ENCODE data around the gene GDF9.

GRCh38 chr5:132816083-132816482 is 50.2 kb downstream of the GDF9 start:
- TF ChIP-seq CTCF (conservative IDR thresholded peaks at IDR 0.05) (no peak), ZFX (IDR thresholded peaks at IDR 0.05) (no peak)

Measured in C4-2B (cell line).